Activated T-helper 2 cell treated with anti-CD3 and anti-CD28 coated beads, Interferon-gamma antibody, Interleukin-2, Interleukin-4, amounts not matched to agents 10 μg/mL and 5 μg/mL and 100 μg/mL, durations not matched to agents 14 hours and 24 hours and 36 hours (primary cell): ENCODE measurements around the gene CYTH3. TPM values are rescaled to one million over a fixed set of nuclear protein-coding genes. Genes with fewer than 3 reads are reported as not detected.
"Not testable (repeated sequence)": the region's sequence is repeated elsewhere in the genome, so short reads cannot be mapped to it uniquely, and the experiment has no call there.

Source experiments
- DNase-seq: peaks from one replicate; pipeline ENCODE4 v3.0.0; 2021; ENCODE audit warnings: low spot score
- H3K27ac Mint-ChIP-seq: one replicate; pipeline ENCODE4 v1.8.0; 2021; ENCODE audit warnings: mixed read lengths
- H3K27me3 Mint-ChIP-seq: one replicate; pipeline ENCODE4 v1.8.0; 2021; ENCODE audit warnings: low read depth, mixed read lengths
- H3K36me3 Mint-ChIP-seq: one replicate; pipeline ENCODE4 v1.8.0; 2021; ENCODE audit warnings: low read depth, mixed read lengths
- H3K4me1 Mint-ChIP-seq: one replicate; pipeline ENCODE4 v1.8.0; 2021; ENCODE audit warnings: low read depth, mixed read lengths
- H3K4me3 Mint-ChIP-seq: one replicate; pipeline ENCODE4 v1.8.0; 2021; ENCODE audit warnings: low read depth, mild to moderate bottlenecking, moderate library complexity, mixed read lengths
- H3K9me3 Mint-ChIP-seq: one replicate; pipeline ENCODE4 v1.8.0; 2021; ENCODE audit warnings: mixed read lengths
- intact Hi-C: fragments of 100-400 bp; cut with micrococcal nuclease; formaldehyde crosslinking; loops from one replicate; pipeline ENCODE4 v1.15.1; 2023
- total RNA-seq: library from RNA; stranded (reverse); gene quantifications from 2 replicates; pipeline ENCODE4 v1.2.3, GENCODE V29; 2022

The CYTH3 gene
- total RNA-seq, 1 donor from 2014 or later, result 1.2 TPM

DNA sequence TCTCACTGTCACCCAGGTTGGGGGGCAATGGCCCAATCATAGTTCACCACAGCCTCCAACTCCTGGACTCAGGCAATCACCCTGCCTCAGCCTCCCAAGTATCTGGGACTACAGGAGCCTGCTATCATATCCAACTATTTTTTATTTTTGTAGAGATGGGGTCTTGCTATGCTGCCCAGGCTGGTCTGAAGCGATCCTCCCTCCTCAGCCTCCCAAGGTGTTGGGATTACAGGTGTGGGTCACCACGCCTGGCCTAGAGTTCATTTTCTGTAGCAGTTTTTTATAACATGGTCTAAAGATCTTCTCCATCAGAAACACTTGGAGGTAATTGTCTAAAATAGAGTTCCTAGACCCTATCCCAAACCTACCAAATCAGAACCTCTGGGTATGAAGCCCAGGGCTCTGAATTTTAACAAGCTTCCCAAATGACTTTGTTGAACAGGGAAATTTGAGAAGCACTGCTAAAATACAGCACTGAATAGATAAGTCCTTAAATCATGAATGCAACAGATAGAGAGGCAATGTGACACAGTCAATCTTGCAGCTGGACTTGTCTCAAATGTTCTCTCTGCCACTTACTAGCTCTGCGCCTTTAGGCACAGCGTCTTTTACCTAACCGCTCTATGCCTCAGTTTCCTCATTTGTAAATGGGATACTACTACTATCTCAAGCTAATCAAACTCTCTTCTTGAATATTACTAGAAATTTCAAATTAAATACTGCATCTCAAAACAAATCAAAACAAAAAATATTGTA is 63.7 kb downstream of the CYTH3 start:
- Mint-ChIP-seq H3K4me1 (no peaks in the 10 kb centered on the region), H3K4me3 (no peak overlapping the region), H3K27ac (no peak overlapping the region), H3K9me3 (no peaks in the 10 kb centered on the region), H3K27me3 (peaks cover 31% of the 10 kb centered on the region), H3K36me3 (no peaks in the 10 kb centered on the region)
- no peak for DNase-seq
- intact Hi-C loops, result no loop called here

GRCh38 chr7:6205971-6206660 is 66.3 kb downstream of the CYTH3 start:
- peaks cover 18% of the 10 kb centered on the region for H3K27me3 Mint-ChIP-seq
- H3K27ac Mint-ChIP-seq, result no peak overlapping the region

GRCh38 chr7:6203381-6203780 is 69.0 kb downstream of the CYTH3 start:
- H3K27me3 Mint-ChIP-seq, result peaks cover 12% of the 10 kb centered on the region
- intact Hi-C loops, result no loop called here

More at GRCh38 chr7:6205971-6206660, 66.3 kb downstream of the CYTH3 start:
- H3K36me3 Mint-ChIP-seq, result no peaks in the 10 kb centered on the region
- DNase-seq, result no peak
- intact Hi-C loops, result no loop called here
- no peaks in the 10 kb centered on the region for H3K9me3 Mint-ChIP-seq
- H3K4me1 Mint-ChIP-seq, result no peaks in the 10 kb centered on the region
- H3K4me3 Mint-ChIP-seq, result no peak overlapping the region

GRCh38 chr7:6202117-6202516 is 70.3 kb downstream of the CYTH3 start:
- no peaks in the 10 kb centered on the region for H3K4me1 Mint-ChIP-seq
- H3K27ac Mint-ChIP-seq, result no peak overlapping the region
- no peaks in the 10 kb centered on the region for H3K9me3 Mint-ChIP-seq
- no peaks in the 10 kb centered on the region for H3K36me3 Mint-ChIP-seq
- no peak for DNase-seq
- peaks cover 15% of the 10 kb centered on the region for H3K27me3 Mint-ChIP-seq
- intact Hi-C loops, result no loop called here
- H3K4me3 Mint-ChIP-seq, result no peak overlapping the region

More at GRCh38 chr7:6203381-6203780, 69.0 kb downstream of the CYTH3 start:
- Mint-ChIP-seq H3K4me1 (no peaks in the 10 kb centered on the region), H3K27ac (no peak overlapping the region), H3K4me3 (no peak overlapping the region), H3K9me3 (no peaks in the 10 kb centered on the region), H3K36me3 (no peaks in the 10 kb centered on the region)
- DNase-seq, result no peak

DNA sequence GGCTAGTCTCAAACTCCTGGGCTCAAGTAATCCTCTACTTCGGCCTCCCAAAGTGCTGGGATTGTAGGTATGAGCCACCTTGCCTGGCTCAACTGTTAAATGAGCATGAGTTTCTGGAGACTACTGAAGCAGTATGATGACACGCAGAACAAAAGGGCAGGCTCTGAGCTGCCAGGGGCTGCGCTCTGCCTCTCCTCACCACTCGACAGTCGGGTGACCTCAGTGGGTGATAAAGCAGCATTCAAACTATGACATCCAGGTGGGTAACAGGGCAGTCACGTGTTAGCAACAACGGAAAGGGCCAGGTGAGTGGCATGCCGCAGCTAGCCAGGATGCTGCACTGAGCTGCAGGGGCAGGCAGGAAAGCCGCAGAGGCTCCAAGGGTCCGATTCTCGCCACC is 71.5 kb downstream of the CYTH3 start:
- Mint-ChIP-seq H3K4me1 (no peaks in the 10 kb centered on the region), H3K27me3 (peaks cover 16% of the 10 kb centered on the region), H3K4me3 (no peak overlapping the region), H3K9me3 (no peaks in the 10 kb centered on the region), H3K27ac (no peak overlapping the region), H3K36me3 (no peaks in the 10 kb centered on the region)
- no peak for DNase-seq
- intact Hi-C loops, result no loop called here

- Mint-ChIP-seq H3K9me3 (no peaks in the 10 kb centered on the region), H3K27me3 (peaks cover 15% of the 10 kb centered on the region)
These were observed 73.5 kb downstream of the CYTH3 start for GRCh38 chr7:6198689-6199595.

GRCh38 chr7:6197801-6198551 is 74.4 kb downstream of the CYTH3 start:
- no peak overlapping the region for H3K27ac Mint-ChIP-seq
- no peaks in the 10 kb centered on the region for H3K36me3 Mint-ChIP-seq
- no peak overlapping the region for H3K4me3 Mint-ChIP-seq
- no peak for DNase-seq
- H3K27me3 Mint-ChIP-seq, result peaks cover 15% of the 10 kb centered on the region
- no peaks in the 10 kb centered on the region for H3K4me1 Mint-ChIP-seq
- H3K9me3 Mint-ChIP-seq, result no peaks in the 10 kb centered on the region
- intact Hi-C loops, result no loop called here

More at GRCh38 chr7:6198689-6199595, 73.5 kb downstream of the CYTH3 start:
- Mint-ChIP-seq H3K27ac (no peak overlapping the region), H3K4me1 (no peaks in the 10 kb centered on the region), H3K36me3 (no peaks in the 10 kb centered on the region), H3K4me3 (no peak overlapping the region)
- no peak for DNase-seq
- intact Hi-C loops, result no loop called here

DNA sequence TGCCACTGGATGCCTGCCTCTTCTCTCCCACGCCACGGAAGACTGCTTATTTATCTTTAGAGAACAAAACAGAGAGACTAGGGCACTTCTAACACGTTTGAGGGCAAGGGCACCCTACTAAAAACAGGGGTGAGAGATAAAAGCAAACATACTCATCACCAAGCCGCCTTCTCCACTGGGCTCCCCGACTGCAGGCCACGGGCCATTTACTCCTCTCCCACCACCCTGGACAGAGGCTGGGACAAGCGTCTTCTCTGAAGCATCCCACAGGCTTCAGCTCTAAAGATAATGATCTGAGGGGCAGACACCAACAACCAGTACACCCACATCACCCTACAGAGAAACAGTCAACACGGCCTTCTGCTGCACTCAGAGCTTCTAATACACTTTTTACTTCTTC is 78.7 kb downstream of the CYTH3 start:
- no peaks in the 10 kb centered on the region for H3K4me1 Mint-ChIP-seq
- H3K9me3 Mint-ChIP-seq, result no peaks in the 10 kb centered on the region
- no peaks in the 10 kb centered on the region for H3K36me3 Mint-ChIP-seq
- no peak overlapping the region for H3K27ac Mint-ChIP-seq
- H3K27me3 Mint-ChIP-seq, result peaks cover 8% of the 10 kb centered on the region
- no peak for DNase-seq
- intact Hi-C loops, result no loop called here
- no peak overlapping the region for H3K4me3 Mint-ChIP-seq

GRCh38 chr7:6190563-6190962 is 81.9 kb downstream of the CYTH3 start:
- H3K27me3 Mint-ChIP-seq, H3K4me3 Mint-ChIP-seq, intact Hi-C loops, H3K4me1 Mint-ChIP-seq, H3K27ac Mint-ChIP-seq, H3K9me3 Mint-ChIP-seq, DNase-seq, H3K36me3 Mint-ChIP-seq: not testable (repeated sequence)

GRCh38 chr7:6188389-6188788 is 84.0 kb downstream of the CYTH3 start:
- H3K4me3 Mint-ChIP-seq, result no peak overlapping the region

GRCh38 chr7:6186577-6186976 is 85.8 kb downstream of the CYTH3 start:
- H3K9me3 Mint-ChIP-seq, result no peaks in the 10 kb centered on the region
- peaks cover 4% of the 10 kb centered on the region for H3K27me3 Mint-ChIP-seq
- intact Hi-C loops, result no loop called here
- no peaks in the 10 kb centered on the region for H3K36me3 Mint-ChIP-seq
- DNase-seq, result no peak
- no peaks in the 10 kb centered on the region for H3K4me1 Mint-ChIP-seq
- H3K27ac Mint-ChIP-seq, result no peak overlapping the region
- no peak overlapping the region for H3K4me3 Mint-ChIP-seq

More at GRCh38 chr7:6188389-6188788, 84.0 kb downstream of the CYTH3 start:
- Mint-ChIP-seq H3K36me3 (no peaks in the 10 kb centered on the region), H3K9me3 (no peaks in the 10 kb centered on the region), H3K27me3 (peaks cover 2% of the 10 kb centered on the region), H3K27ac (no peak overlapping the region), H3K4me1 (no peaks in the 10 kb centered on the region)
- intact Hi-C loops, result no loop called here
- DNase-seq, result no peak

GRCh38 chr7:6182993-6183392 is 89.4 kb downstream of the CYTH3 start:
- H3K4me3 Mint-ChIP-seq, result no peak overlapping the region
- no peak for DNase-seq
- intact Hi-C loops, result no loop called here
- H3K9me3 Mint-ChIP-seq, result no peaks in the 10 kb centered on the region
- H3K4me1 Mint-ChIP-seq, result no peaks in the 10 kb centered on the region
- H3K27me3 Mint-ChIP-seq, result peaks cover 17% of the 10 kb centered on the region
- H3K36me3 Mint-ChIP-seq, result no peaks in the 10 kb centered on the region
- no peak overlapping the region for H3K27ac Mint-ChIP-seq
